Measurements from ENCODE around the gene GUK1. TPM values are rescaled to one million over a fixed set of nuclear protein-coding genes. Genes with fewer than 3 reads are reported as not detected.

Gene GUK1
- total and polyA plus RNA-seq, 4 donors, result 158 to 476 (median 307) TPM

GRCh38 chr1:228100822-228101613 is 39.1 kb upstream of the GUK1 start:
- H3K27ac ChIP-seq (ENCODE audit: low read depth in 1 of 2, low read length in 1 of 2), result no peak overlapping the region

DNA sequence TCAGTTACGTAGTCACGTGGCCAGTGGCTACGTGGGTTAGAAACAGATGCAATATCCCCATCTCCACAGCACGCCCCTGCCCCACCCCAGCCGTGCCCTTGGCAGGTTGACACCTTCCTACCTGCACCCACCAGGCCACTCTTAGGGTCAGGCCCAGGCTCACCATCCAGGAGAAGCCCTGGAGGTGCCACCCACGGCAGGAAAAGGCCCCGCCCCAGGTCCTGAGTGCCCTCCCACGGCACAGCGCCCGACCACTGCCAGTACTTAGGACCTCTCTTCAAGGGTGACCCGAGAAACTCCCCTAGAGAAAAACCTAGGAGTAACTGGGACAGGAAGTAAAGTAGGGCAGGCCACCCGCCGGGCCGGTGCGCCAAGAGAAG is 38.5 kb upstream of the GUK1 start:
- no peak overlapping the region for H3K4me3 ChIP-seq
- H3K9me3 ChIP-seq (ENCODE audit: control insufficient read depth in 4 of 4, insufficient read depth in 3 of 4, low read length in 3 of 4), result no peaks in the 10 kb centered on the region
- H3K27ac ChIP-seq (ENCODE audit: low read depth in 1 of 2, low read length in 1 of 2), result peak overlapping the region in 1 of 2 donors; percentile 28
- 34 to 36% methylated on average over 15 of the region's 15 CpGs for WGBS, 2 donors
- TF ChIP-seq, protein P1, sequence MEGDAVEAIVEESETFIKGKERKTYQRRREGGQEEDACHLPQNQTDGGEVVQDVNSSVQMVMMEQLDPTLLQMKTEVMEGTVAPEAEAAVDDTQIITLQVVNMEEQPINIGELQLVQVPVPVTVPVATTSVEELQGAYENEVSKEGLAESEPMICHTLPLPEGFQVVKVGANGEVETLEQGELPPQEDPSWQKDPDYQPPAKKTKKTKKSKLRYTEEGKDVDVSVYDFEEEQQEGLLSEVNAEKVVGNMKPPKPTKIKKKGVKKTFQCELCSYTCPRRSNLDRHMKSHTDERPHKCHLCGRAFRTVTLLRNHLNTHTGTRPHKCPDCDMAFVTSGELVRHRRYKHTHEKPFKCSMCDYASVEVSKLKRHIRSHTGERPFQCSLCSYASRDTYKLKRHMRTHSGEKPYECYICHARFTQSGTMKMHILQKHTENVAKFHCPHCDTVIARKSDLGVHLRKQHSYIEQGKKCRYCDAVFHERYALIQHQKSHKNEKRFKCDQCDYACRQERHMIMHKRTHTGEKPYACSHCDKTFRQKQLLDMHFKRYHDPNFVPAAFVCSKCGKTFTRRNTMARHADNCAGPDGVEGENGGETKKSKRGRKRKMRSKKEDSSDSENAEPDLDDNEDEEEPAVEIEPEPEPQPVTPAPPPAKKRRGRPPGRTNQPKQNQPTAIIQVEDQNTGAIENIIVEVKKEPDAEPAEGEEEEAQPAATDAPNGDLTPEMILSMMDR (IDR thresholded peaks at IDR 0.05; ENCODE audit: control extremely low read depth, extremely low read depth), result no peak
- peaks cover 9 to 45% (median 26%) of the 10 kb centered on the region in 4 donors for H3K36me3 ChIP-seq (ENCODE audit: control insufficient read depth in 4 of 4, insufficient read depth in 4 of 4, low read length in 4 of 4)
- H3K4me1 ChIP-seq (ENCODE audit: control insufficient read depth in 5 of 5, insufficient read depth in 5 of 5, low read length in 5 of 5), result peaks cover 0 to 10% (median 3%) of the 10 kb centered on the region in 5 donors
- DNase-seq (no peak), ATAC-seq (ENCODE audit: insufficient read depth, low FRiP score) (no peak)
- H3K27me3 ChIP-seq (ENCODE audit: control insufficient read depth in 3 of 3, insufficient read depth in 3 of 3, low read length in 2 of 3), result no peaks in the 10 kb centered on the region
- no peak overlapping the region for H3K9ac ChIP-seq (ENCODE audit: insufficient read depth in 1 of 2, low read length in 2 of 2)

More at GRCh38 chr1:228100822-228101613, 39.1 kb upstream of the GUK1 start:
- Histone ChIP-seq H3K4me3 (no peak overlapping the region), H3K36me3 (ENCODE audit: control insufficient read depth in 4 of 4, insufficient read depth in 4 of 4, low read length in 4 of 4) (peaks cover 9 to 46% (median 24%) of the 10 kb centered on the region in 4 donors), H3K9me3 (ENCODE audit: control insufficient read depth in 4 of 4, insufficient read depth in 3 of 4, low read length in 3 of 4) (no peaks in the 10 kb centered on the region), H3K27me3 (ENCODE audit: control insufficient read depth in 3 of 3, insufficient read depth in 3 of 3, low read length in 2 of 3) (no peaks in the 10 kb centered on the region), H3K9ac (ENCODE audit: insufficient read depth in 1 of 2, low read length in 2 of 2) (no peak overlapping the region), H3K4me1 (ENCODE audit: control insufficient read depth in 5 of 5, insufficient read depth in 5 of 5, low read length in 5 of 5) (peaks cover 0 to 11% (median 3%) of the 10 kb centered on the region in 5 donors)
- ATAC-seq (ENCODE audit: insufficient read depth, low FRiP score), result no peak
- DNase-seq, result no peak
- 82 to 85% methylated on average over 12 of the region's 12 CpGs for WGBS, 2 donors
- TF ChIP-seq, protein P1 (IDR thresholded peaks at IDR 0.05; ENCODE audit: control extremely low read depth, extremely low read depth), result no peak

DNA sequence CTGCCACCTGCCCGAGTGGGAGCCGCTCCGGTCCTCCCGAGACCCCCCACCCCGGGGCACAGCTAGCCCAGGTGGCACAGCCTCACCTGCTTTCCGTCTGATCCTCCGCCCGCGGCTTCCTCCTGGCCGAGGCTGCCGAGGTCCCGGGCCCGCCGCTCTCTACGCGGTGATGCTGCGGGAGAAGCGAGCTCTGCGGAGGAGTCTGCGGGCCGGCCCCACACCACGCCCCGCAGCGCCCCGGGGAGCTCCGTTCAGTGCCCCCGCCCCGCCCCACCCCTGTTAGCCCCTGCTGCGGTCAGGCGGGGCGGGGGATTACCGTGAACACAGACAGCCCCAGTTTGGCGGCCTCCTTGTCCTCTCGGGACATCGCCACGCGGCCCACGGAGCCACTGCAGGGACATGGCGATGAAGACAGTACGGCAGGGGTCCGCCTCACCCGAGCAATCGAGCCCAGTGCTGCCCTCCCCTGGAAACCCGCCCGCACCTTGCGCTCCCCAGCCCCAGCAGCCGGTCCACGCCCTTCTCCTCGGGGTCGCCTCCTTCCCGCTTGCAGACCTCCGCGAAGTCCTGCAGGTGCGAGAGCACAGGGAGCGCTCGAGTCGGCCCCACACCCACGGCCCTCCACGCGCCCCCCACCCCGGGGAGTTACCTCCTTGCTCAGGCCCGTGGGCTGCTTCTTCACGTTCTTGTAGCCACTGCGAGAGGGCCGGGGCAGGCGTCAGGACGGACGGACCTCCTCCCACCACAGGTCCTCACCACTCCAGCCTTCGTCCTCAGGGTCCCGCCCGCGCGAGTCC is 37.9 kb upstream of the GUK1 start:
- H3K27ac ChIP-seq (ENCODE audit: low read depth in 1 of 2, low read length in 1 of 2), result peak overlapping the region; percentile 23 to 65
- H3K9ac ChIP-seq (ENCODE audit: insufficient read depth in 1 of 2, low read length in 2 of 2), result no peak overlapping the region
- H3K4me3 ChIP-seq, result peak overlapping the region; percentile 83
- ATAC-seq (ENCODE audit: insufficient read depth, low FRiP score) (peak; percentile 21), DNase-seq (peak in 2 of 3 donors; percentile 29 to 55)
- no peaks in the 10 kb centered on the region for H3K27me3 ChIP-seq (ENCODE audit: control insufficient read depth in 3 of 3, insufficient read depth in 3 of 3, low read length in 2 of 3)
- H3K36me3 ChIP-seq (ENCODE audit: control insufficient read depth in 4 of 4, insufficient read depth in 4 of 4, low read length in 4 of 4), result peaks cover 9 to 43% (median 25%) of the 10 kb centered on the region in 4 donors
- TF ChIP-seq, protein P1 (IDR thresholded peaks at IDR 0.05; ENCODE audit: control extremely low read depth, extremely low read depth), result no peak
- WGBS, 2 donors, result 6 to 7% methylated on average over 58 to 73 of the region's 73 CpGs
- no peaks in the 10 kb centered on the region for H3K9me3 ChIP-seq (ENCODE audit: control insufficient read depth in 4 of 4, insufficient read depth in 3 of 4, low read length in 3 of 4)
- H3K4me1 ChIP-seq (ENCODE audit: control insufficient read depth in 5 of 5, insufficient read depth in 5 of 5, low read length in 5 of 5), result peaks cover 0 to 7% (median 3%) of the 10 kb centered on the region in 5 donors
